ENCODE data around the gene KDM4C. TPM values are rescaled to one million over a fixed set of nuclear protein-coding genes. Genes with fewer than 3 reads are reported as not detected.

KDM4C gene
- total RNA-seq, 4 donors from 2014 or later = 39.0 to 113 (median 43.9) TPM

- 91% methylated on average over 6 of the region's 6 CpGs for WGBS
- H3K36me3 ChIP-seq = no peaks in the 10 kb centered on the region
- H3K4me3 ChIP-seq = no peak overlapping the region
- peaks cover 3% of the 10 kb centered on the region for H3K4me1 ChIP-seq
- no peaks in the 10 kb centered on the region for H3K27me3 ChIP-seq
- no peak for DNase-seq (ENCODE audit: low spot score in 2 of 2)
- no peak overlapping the region for H3K27ac ChIP-seq
- TF ChIP-seq POLR2AphosphoS5 (IDR thresholded peaks at IDR 0.05) = no peak
- no peaks in the 10 kb centered on the region for H3K9me3 ChIP-seq
Observed at GRCh38 chr9:6777213-6777902, 19.6 kb downstream of the KDM4C start.

- no peaks in the 10 kb centered on the region for H3K36me3 ChIP-seq
- H3K27ac ChIP-seq = no peak overlapping the region
- TF ChIP-seq POLR2A (IDR thresholded peaks at IDR 0.05) = no peak
- no peak for TF ChIP-seq POLR2AphosphoS5 (IDR thresholded peaks at IDR 0.05)
- TF ChIP-seq EP300 (IDR thresholded peaks at IDR 0.05) = no peak
- WGBS = 86% methylated on average over 3 of the region's 3 CpGs
- peaks cover 3% of the 10 kb centered on the region for H3K4me1 ChIP-seq
- no peak overlapping the region for H3K4me3 ChIP-seq
- no peak for DNase-seq (ENCODE audit: low spot score in 2 of 2)
- no peaks in the 10 kb centered on the region for H3K27me3 ChIP-seq
- H3K9me3 ChIP-seq = no peaks in the 10 kb centered on the region
Observed at GRCh38 chr9:6779417-6780241, 21.9 kb downstream of the KDM4C start.

GRCh38 chr9:6780690-6781089 lies 22.9 kb downstream of the KDM4C start:
- H3K4me1 ChIP-seq = peaks cover 3% of the 10 kb centered on the region

GRCh38 chr9:6781476-6781875 lies 23.7 kb downstream of the KDM4C start:
- no peak for DNase-seq (ENCODE audit: low spot score in 2 of 2)
- Histone ChIP-seq H3K4me1 (peaks cover 3% of the 10 kb centered on the region), H3K27ac (no peak overlapping the region), H3K36me3 (no peaks in the 10 kb centered on the region), H3K9me3 (no peaks in the 10 kb centered on the region), H3K4me3 (no peak overlapping the region), H3K27me3 (no peaks in the 10 kb centered on the region)
- 89% methylated on average over 2 of the region's 2 CpGs for WGBS
- TF ChIP-seq CTCF (IDR thresholded peaks at IDR 0.05) = no peak
- no peak for TF ChIP-seq EP300 (IDR thresholded peaks at IDR 0.05)
- TF ChIP-seq POLR2A (IDR thresholded peaks at IDR 0.05) = no peak
- TF ChIP-seq POLR2AphosphoS5 (IDR thresholded peaks at IDR 0.05) = no peak

More at GRCh38 chr9:6780690-6781089, 22.9 kb downstream of the KDM4C start:
- no peak for DNase-seq (ENCODE audit: low spot score in 2 of 2)
- TF ChIP-seq EP300 (IDR thresholded peaks at IDR 0.05) (no peak), CTCF (IDR thresholded peaks at IDR 0.05) (no peak), POLR2AphosphoS5 (IDR thresholded peaks at IDR 0.05) (no peak), POLR2A (IDR thresholded peaks at IDR 0.05) (no peak)
- Histone ChIP-seq H3K4me3 (no peak overlapping the region), H3K36me3 (no peaks in the 10 kb centered on the region), H3K27me3 (no peaks in the 10 kb centered on the region), H3K9me3 (no peaks in the 10 kb centered on the region), H3K27ac (no peak overlapping the region)
- 94% methylated on average over 4 of the region's 4 CpGs for WGBS

- Histone ChIP-seq H3K4me3 (no peak overlapping the region), H3K4me1 (peaks cover 7% of the 10 kb centered on the region), H3K27ac (no peak overlapping the region), H3K27me3 (no peaks in the 10 kb centered on the region), H3K9me3 (no peaks in the 10 kb centered on the region), H3K36me3 (no peaks in the 10 kb centered on the region)
- no peak for TF ChIP-seq POLR2AphosphoS5 (IDR thresholded peaks at IDR 0.05)
- no peak for TF ChIP-seq POLR2A (IDR thresholded peaks at IDR 0.05)
- TF ChIP-seq CTCF (IDR thresholded peaks at IDR 0.05) = no peak
- TF ChIP-seq EP300 (IDR thresholded peaks at IDR 0.05) = no peak
- WGBS = 83% methylated on average over 6 of the region's 6 CpGs
- DNase-seq (ENCODE audit: low spot score in 2 of 2) = no peak
Observed at GRCh38 chr9:6782345-6782744, 24.6 kb downstream of the KDM4C start.

GRCh38 chr9:6782981-6783380 lies 25.2 kb downstream of the KDM4C start:
- H3K27ac ChIP-seq = no peak overlapping the region
- H3K4me1 ChIP-seq = peaks cover 13% of the 10 kb centered on the region
- WGBS = 89% methylated on average over 3 of the region's 3 CpGs
- TF ChIP-seq POLR2A (IDR thresholded peaks at IDR 0.05) = no peak
- TF ChIP-seq POLR2AphosphoS5 (IDR thresholded peaks at IDR 0.05) = no peak
- TF ChIP-seq EP300 (IDR thresholded peaks at IDR 0.05) = no peak
- TF ChIP-seq CTCF (IDR thresholded peaks at IDR 0.05) = no peak
- no peak for DNase-seq (ENCODE audit: low spot score in 2 of 2)
- H3K36me3 ChIP-seq = no peaks in the 10 kb centered on the region
- H3K4me3 ChIP-seq = no peak overlapping the region
- no peaks in the 10 kb centered on the region for H3K27me3 ChIP-seq
- no peaks in the 10 kb centered on the region for H3K9me3 ChIP-seq
